ENCODE data around the gene GLRB. TPM values are rescaled to one million over a fixed set of nuclear protein-coding genes. Genes with fewer than 3 reads are reported as not detected.
"Not testable (repeated sequence)": the region's sequence is repeated elsewhere in the genome, so short reads cannot be mapped to it uniquely, and the experiment has no call there.

Gene GLRB
- not detected in 2 replicates for total RNA-seq

- intact Hi-C loops (cut with micrococcal nuclease): no loop called here
Observed at GRCh38 chr4:157075811-157076577, at the start of gene GLRB. GLRB (plus strand) TSS chr4:157076150; CDS start chr4:157078025, 1,875 bp downstream.

GRCh38 chr4:157035471-157035870, 40.5 kb upstream of the GLRB start:
- intact Hi-C loops (cut with micrococcal nuclease): no loop called here

- intact Hi-C loops (cut with micrococcal nuclease): no loop called here
Observed at GRCh38 chr4:157040405-157040804, 35.5 kb upstream of the GLRB start.

GRCh38 chr4:157043131-157043530, 32.8 kb upstream of the GLRB start:
- intact Hi-C loops (cut with micrococcal nuclease): no loop called here

GRCh38 chr4:157045507-157046127, 30.3 kb upstream of the GLRB start:
- intact Hi-C loops (cut with micrococcal nuclease): no loop called here

GRCh38 chr4:157048248-157048647, 27.7 kb upstream of the GLRB start:
- intact Hi-C loops (cut with micrococcal nuclease): no loop called here

- intact Hi-C loops (cut with micrococcal nuclease): no loop called here
Observed at GRCh38 chr4:157050561-157050960, 25.4 kb upstream of the GLRB start.

GRCh38 chr4:157052429-157053040, 23.4 kb upstream of the GLRB start:
- intact Hi-C loops (cut with micrococcal nuclease): no loop called here

- intact Hi-C loops (cut with micrococcal nuclease): no loop called here
Observed at GRCh38 chr4:157057218-157057617, 18.7 kb upstream of the GLRB start.

- intact Hi-C loops (cut with micrococcal nuclease): not testable (repeated sequence)
Observed at GRCh38 chr4:157058899-157059298, 17.1 kb upstream of the GLRB start.

GRCh38 chr4:157072002-157072401, 3.9 kb upstream of the GLRB start:
- intact Hi-C loops (cut with micrococcal nuclease): no loop called here

GRCh38 chr4:157075401-157075800, 549 bp upstream of the GLRB start:
- intact Hi-C loops (cut with micrococcal nuclease): no loop called here

- intact Hi-C loops (cut with micrococcal nuclease): no loop called here
Observed at GRCh38 chr4:157076578-157076947, 613 bp downstream of the GLRB start.

- intact Hi-C loops (cut with micrococcal nuclease): no loop called here
Observed at GRCh38 chr4:157079441-157079840, 3.5 kb downstream of the GLRB start.

- intact Hi-C loops (cut with micrococcal nuclease): no loop called here
Observed at GRCh38 chr4:157080605-157081004, 4.7 kb downstream of the GLRB start.

GRCh38 chr4:157095716-157096115, 19.8 kb downstream of the GLRB start:
- intact Hi-C loops (cut with micrococcal nuclease): no loop called here

- intact Hi-C loops (cut with micrococcal nuclease): no loop called here
Observed at GRCh38 chr4:157096439-157096838, 20.5 kb downstream of the GLRB start.

GRCh38 chr4:157099506-157099905, 23.6 kb downstream of the GLRB start:
- intact Hi-C loops (cut with micrococcal nuclease): no loop called here

GRCh38 chr4:157104541-157104940, 28.6 kb downstream of the GLRB start:
- intact Hi-C loops (cut with micrococcal nuclease): no loop called here

GRCh38 chr4:157114671-157115070, 38.7 kb downstream of the GLRB start:
- intact Hi-C loops (cut with micrococcal nuclease): no loop called here

- intact Hi-C loops (cut with micrococcal nuclease): no loop called here
Observed at GRCh38 chr4:157115613-157116335, 39.8 kb downstream of the GLRB start.

- intact Hi-C loops (cut with micrococcal nuclease): no loop called here
Observed at GRCh38 chr4:157121401-157121800, 45.5 kb downstream of the GLRB start.
